Measurements from ENCODE around the gene DTNBP1. TPM values are rescaled to one million over a fixed set of nuclear protein-coding genes. Genes with fewer than 3 reads are reported as not detected.

Gene DTNBP1
- total and polyA plus RNA-seq, 4 donors = 26.2 to 37.1 (median 27.6) TPM

GRCh38 chr6:15614277-15614676 is 48.6 kb downstream of the DTNBP1 start:
- Histone ChIP-seq H3K4me3 (ENCODE audit: low read length in 2 of 2) (no peak overlapping the region), H3K36me3 (ENCODE audit: control insufficient read depth in 1 of 2, insufficient read depth in 2 of 2, low read length in 1 of 2) (peaks cover 0 to 8% of the 10 kb centered on the region in 2 donors), H3K27ac (ENCODE audit: low read depth in 1 of 2, low read length in 2 of 2) (no peak overlapping the region), H3K4me1 (ENCODE audit: control insufficient read depth in 1 of 2, insufficient read depth in 2 of 2, low read length in 2 of 2) (no peaks in the 10 kb centered on the region), H3K9me3 (ENCODE audit: control insufficient read depth, low read length) (no peaks in the 10 kb centered on the region), H3K27me3 (ENCODE audit: control insufficient read depth in 1 of 2, insufficient read depth in 2 of 2, low read length in 1 of 2) (no peaks in the 10 kb centered on the region)
- 90 to 99% methylated on average over 4 of the region's 4 CpGs for WGBS, 2 donors
- intact Hi-C loops (cut with DNase I) = loop anchor here in 1 of 2 donors (10.0 kb wide), 1 partner anchor 109 kb away; no protein-coding TSS in a partner anchor
- ATAC-seq (ENCODE audit: low FRiP score) (no peak), DNase-seq (peak in 1 of 2 donors; percentile 73)

GRCh38 chr6:15608396-15608795 is 54.4 kb downstream of the DTNBP1 start:
- WGBS, 2 donors = 95 to 98% methylated on average over 3 of the region's 3 CpGs
- no peaks in the 10 kb centered on the region for H3K27me3 ChIP-seq (ENCODE audit: control insufficient read depth in 1 of 2, insufficient read depth in 2 of 2, low read length in 1 of 2)
- DNase-seq = no peak
- no peak overlapping the region for H3K4me3 ChIP-seq (ENCODE audit: low read length in 2 of 2)
- intact Hi-C loops (cut with DNase I) = no loop called here
- no peak for ATAC-seq (ENCODE audit: low FRiP score)
- no peaks in the 10 kb centered on the region for H3K4me1 ChIP-seq (ENCODE audit: control insufficient read depth in 1 of 2, insufficient read depth in 2 of 2, low read length in 2 of 2)
- H3K27ac ChIP-seq (ENCODE audit: low read depth in 1 of 2, low read length in 2 of 2) = no peak overlapping the region
- H3K36me3 ChIP-seq (ENCODE audit: control insufficient read depth in 1 of 2, insufficient read depth in 2 of 2, low read length in 1 of 2) = peaks cover 0 to 8% of the 10 kb centered on the region in 2 donors
- H3K9me3 ChIP-seq (ENCODE audit: control insufficient read depth, low read length) = no peaks in the 10 kb centered on the region

- Histone ChIP-seq H3K27me3 (ENCODE audit: control insufficient read depth in 1 of 2, insufficient read depth in 2 of 2, low read length in 1 of 2) (no peaks in the 10 kb centered on the region), H3K27ac (ENCODE audit: low read depth in 1 of 2, low read length in 2 of 2) (no peak overlapping the region), H3K36me3 (ENCODE audit: control insufficient read depth in 1 of 2, insufficient read depth in 2 of 2, low read length in 1 of 2) (peaks cover 0 to 8% of the 10 kb centered on the region in 2 donors), H3K4me1 (ENCODE audit: control insufficient read depth in 1 of 2, insufficient read depth in 2 of 2, low read length in 2 of 2) (no peaks in the 10 kb centered on the region), H3K4me3 (ENCODE audit: low read length in 2 of 2) (no peak overlapping the region), H3K9me3 (ENCODE audit: control insufficient read depth, low read length) (no peaks in the 10 kb centered on the region)
- ATAC-seq (ENCODE audit: low FRiP score) (no peak), DNase-seq (no peak)
- intact Hi-C loops (cut with DNase I) = no loop called here
- WGBS, 2 donors = 84 to 87% methylated on average over 2 of the region's 2 CpGs
Measured at GRCh38 chr6:15607603-15608002, 55.2 kb downstream of the DTNBP1 start.

DNA sequence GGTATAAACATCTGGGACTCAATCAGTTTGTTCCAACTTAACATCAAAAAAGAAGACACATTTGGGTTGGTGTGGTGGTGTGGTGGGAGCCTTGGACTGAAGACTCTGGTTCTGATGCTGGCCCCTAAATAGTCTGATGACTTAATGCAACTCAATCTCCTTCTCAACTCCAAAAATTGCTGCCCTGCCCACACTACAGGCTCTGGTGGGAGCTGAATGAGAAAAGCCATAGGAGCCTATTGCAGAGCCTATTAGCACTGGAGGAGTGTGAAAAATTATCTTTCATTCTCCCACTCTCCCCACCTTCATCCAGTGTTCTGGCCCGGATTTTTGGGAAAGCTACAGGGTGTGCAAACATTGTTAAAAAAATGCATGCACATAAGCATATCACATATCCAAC is 56.5 kb downstream of the DTNBP1 start:
- H3K36me3 ChIP-seq (ENCODE audit: control insufficient read depth in 1 of 2, insufficient read depth in 2 of 2, low read length in 1 of 2) = peaks cover 0 to 8% of the 10 kb centered on the region in 2 donors
- H3K4me3 ChIP-seq (ENCODE audit: low read length in 2 of 2) = no peak overlapping the region
- no peak for ATAC-seq (ENCODE audit: low FRiP score)
- H3K4me1 ChIP-seq (ENCODE audit: control insufficient read depth in 1 of 2, insufficient read depth in 2 of 2, low read length in 2 of 2) = no peaks in the 10 kb centered on the region
- H3K27me3 ChIP-seq (ENCODE audit: control insufficient read depth in 1 of 2, insufficient read depth in 2 of 2, low read length in 1 of 2) = no peaks in the 10 kb centered on the region
- WGBS, 2 donors = 90 to 92% methylated on average over 1 of the region's 1 CpG
- no peaks in the 10 kb centered on the region for H3K9me3 ChIP-seq (ENCODE audit: control insufficient read depth, low read length)
- DNase-seq = no peak
- intact Hi-C loops (cut with DNase I) = no loop called here
- no peak overlapping the region for H3K27ac ChIP-seq (ENCODE audit: low read depth in 1 of 2, low read length in 2 of 2)

- Histone ChIP-seq H3K36me3 (ENCODE audit: control insufficient read depth in 1 of 2, insufficient read depth in 2 of 2, low read length in 1 of 2) (peaks cover 3 to 4% of the 10 kb centered on the region in 2 donors), H3K27ac (ENCODE audit: low read depth in 1 of 2, low read length in 2 of 2) (no peak overlapping the region), H3K4me3 (ENCODE audit: low read length in 2 of 2) (no peak overlapping the region), H3K9me3 (ENCODE audit: control insufficient read depth, low read length) (no peaks in the 10 kb centered on the region), H3K27me3 (ENCODE audit: control insufficient read depth in 1 of 2, insufficient read depth in 2 of 2, low read length in 1 of 2) (no peaks in the 10 kb centered on the region), H3K4me1 (ENCODE audit: control insufficient read depth in 1 of 2, insufficient read depth in 2 of 2, low read length in 2 of 2) (no peaks in the 10 kb centered on the region)
- DNase-seq (no peak), ATAC-seq (ENCODE audit: low FRiP score) (no peak)
- WGBS, 2 donors = 94 to 95% methylated on average over 2 of the region's 2 CpGs
- intact Hi-C loops (cut with DNase I) = no loop called here
Measured at GRCh38 chr6:15604843-15605242, 58.0 kb downstream of the DTNBP1 start.

DNA sequence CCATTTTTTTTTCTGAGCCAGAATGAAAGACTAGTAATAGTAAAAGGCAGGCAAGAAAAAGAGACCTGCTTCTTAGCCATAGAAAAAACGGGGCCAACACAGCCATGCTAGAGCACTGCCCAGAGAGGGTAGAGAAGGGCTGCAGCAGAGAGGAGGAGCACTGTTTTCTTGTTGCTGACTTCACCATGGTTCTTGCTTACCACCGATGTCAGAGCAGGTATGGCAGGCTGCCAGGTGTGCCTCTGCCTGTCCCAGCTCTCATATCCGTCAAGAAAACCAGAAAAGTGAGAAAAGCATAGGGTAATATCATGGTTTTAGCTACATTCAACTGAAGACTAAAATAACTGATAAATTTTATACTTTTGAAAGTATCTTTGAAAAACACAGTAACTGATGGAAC is 60.7 kb downstream of the DTNBP1 start:
- DNase-seq = no peak
- intact Hi-C loops (cut with DNase I) = no loop called here
- H3K27me3 ChIP-seq (ENCODE audit: control insufficient read depth in 1 of 2, insufficient read depth in 2 of 2, low read length in 1 of 2) = no peaks in the 10 kb centered on the region
- H3K9me3 ChIP-seq (ENCODE audit: control insufficient read depth, low read length) = no peaks in the 10 kb centered on the region
- ATAC-seq (ENCODE audit: low FRiP score) = no peak
- no peak overlapping the region for H3K4me3 ChIP-seq (ENCODE audit: low read length in 2 of 2)
- H3K27ac ChIP-seq (ENCODE audit: low read depth in 1 of 2, low read length in 2 of 2) = no peak overlapping the region
- no peaks in the 10 kb centered on the region for H3K4me1 ChIP-seq (ENCODE audit: control insufficient read depth in 1 of 2, insufficient read depth in 2 of 2, low read length in 2 of 2)
- peaks cover 0 to 4% of the 10 kb centered on the region in 2 donors for H3K36me3 ChIP-seq (ENCODE audit: control insufficient read depth in 1 of 2, insufficient read depth in 2 of 2, low read length in 1 of 2)
- WGBS, 2 donors = 69 to 75% methylated on average over 3 of the region's 3 CpGs

GRCh38 chr6:15598273-15598798 is 64.5 kb downstream of the DTNBP1 start:
- WGBS, 2 donors = 95 to 96% methylated on average over 1 of the region's 1 CpG
- intact Hi-C loops (cut with DNase I) = no loop called here
- peaks cover 3 to 8% of the 10 kb centered on the region in 2 donors for H3K4me1 ChIP-seq (ENCODE audit: control insufficient read depth in 1 of 2, insufficient read depth in 2 of 2, low read length in 2 of 2)
- no peaks in the 10 kb centered on the region for H3K27me3 ChIP-seq (ENCODE audit: control insufficient read depth in 1 of 2, insufficient read depth in 2 of 2, low read length in 1 of 2)
- no peaks in the 10 kb centered on the region for H3K9me3 ChIP-seq (ENCODE audit: control insufficient read depth, low read length)
- no peak overlapping the region for H3K4me3 ChIP-seq (ENCODE audit: low read length in 2 of 2)
- DNase-seq (no peak), ATAC-seq (ENCODE audit: low FRiP score) (no peak)
- H3K36me3 ChIP-seq (ENCODE audit: control insufficient read depth in 1 of 2, insufficient read depth in 2 of 2, low read length in 1 of 2) = peaks cover 0 to 4% of the 10 kb centered on the region in 2 donors
- H3K27ac ChIP-seq (ENCODE audit: low read depth in 1 of 2, low read length in 2 of 2) = no peak overlapping the region

DNA sequence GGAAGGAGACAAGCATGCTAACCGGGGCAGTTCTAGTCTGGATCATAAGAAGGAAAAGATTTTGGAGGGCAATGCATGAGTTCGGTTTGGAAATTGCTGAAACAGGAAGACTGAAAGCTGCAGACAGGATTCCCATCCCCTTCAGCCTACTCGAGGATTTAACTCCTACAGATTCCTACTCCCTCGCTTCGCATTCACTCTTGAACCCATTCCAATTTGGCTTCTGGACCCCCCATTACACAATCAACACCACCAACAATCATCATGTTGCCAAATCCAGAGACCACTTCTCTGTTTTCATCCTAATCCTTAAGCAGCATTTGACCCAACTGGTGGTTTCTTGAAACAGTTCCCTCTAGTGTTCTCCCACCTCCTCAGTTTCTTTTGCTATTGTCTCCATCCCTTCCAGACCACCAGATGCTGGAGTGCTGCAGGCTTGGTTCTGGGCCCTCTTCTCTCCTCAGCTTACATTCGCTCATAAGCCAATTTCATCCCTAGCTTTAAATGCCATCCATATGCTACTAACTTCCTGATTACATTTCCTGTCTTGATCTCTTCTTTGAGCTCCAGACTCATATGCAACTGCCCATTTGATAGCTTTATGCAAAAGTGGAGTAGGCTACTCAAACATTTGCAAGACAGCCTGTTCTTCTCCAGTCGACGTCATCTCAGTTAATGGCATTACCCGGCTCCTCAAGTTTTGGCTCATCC is 66.5 kb downstream of the DTNBP1 start:
- H3K36me3 ChIP-seq (ENCODE audit: control insufficient read depth in 1 of 2, insufficient read depth in 2 of 2, low read length in 1 of 2) = peaks cover 0 to 4% of the 10 kb centered on the region in 2 donors
- peaks cover 3 to 8% of the 10 kb centered on the region in 2 donors for H3K4me1 ChIP-seq (ENCODE audit: control insufficient read depth in 1 of 2, insufficient read depth in 2 of 2, low read length in 2 of 2)
- WGBS, 2 donors = 69 to 73% methylated on average over 9 of the region's 9 CpGs
- no peak for DNase-seq
- H3K27me3 ChIP-seq (ENCODE audit: control insufficient read depth in 1 of 2, insufficient read depth in 2 of 2, low read length in 1 of 2) = no peaks in the 10 kb centered on the region
- peak overlapping the region; percentile 17 to 52 for H3K27ac ChIP-seq (ENCODE audit: low read depth in 1 of 2, low read length in 2 of 2)
- intact Hi-C loops (cut with DNase I) = no loop called here
- ATAC-seq (ENCODE audit: low FRiP score) = no peak
- no peak overlapping the region for H3K4me3 ChIP-seq (ENCODE audit: low read length in 2 of 2)
- H3K9me3 ChIP-seq (ENCODE audit: control insufficient read depth, low read length) = no peaks in the 10 kb centered on the region
